ENCODE results near the gene STXBP1. TPM values are rescaled to one million over a fixed set of nuclear protein-coding genes. Genes with fewer than 3 reads are reported as not detected.

STXBP1 gene
- total RNA-seq, 1 experiment from 2014 or later: 40.6 TPM

- H3K27ac ChIP-seq (ENCODE audit: low read depth, low read length): peak overlapping the region; percentile 97
- H3K36me3 ChIP-seq (ENCODE audit: control insufficient read depth in 1 of 2, insufficient read depth in 2 of 2, low read length in 2 of 2): peaks cover 2 to 20% of the 10 kb centered on the region in 2 experiments; a peak in 2 of 4 replicates
- BruUV-seq (replicated peaks): no TSS peak
- no peak overlapping the region for H2AFZ ChIP-seq (ENCODE audit: low read depth, low read length, poor library complexity, severe bottlenecking)
- ChIA-PET CTCF (no interaction called here), RAD21 (ENCODE audit: low non-redundant PET in 1 of 2, low total read pairs in 2 of 2, uncharacterized antibody in 2 of 2, unreplicated experiment in 2 of 2) (no interaction called here), POLR2A (no interaction called here)
- H3K9ac ChIP-seq (ENCODE audit: low read length): peak overlapping the region; percentile 59
- DNase-seq (ENCODE audit: low read depth, low spot score) (no peak), ATAC-seq (no peak)
- H4K20me1 ChIP-seq (ENCODE audit: insufficient read depth): no peaks in the 10 kb centered on the region
- no peaks in the 10 kb centered on the region for H3K9me3 ChIP-seq (ENCODE audit: control insufficient read depth in 1 of 2, insufficient read depth in 1 of 2, low read depth in 1 of 2, low read length in 2 of 2)
- intact Hi-C loops (cut with micrococcal nuclease): loop anchor here (5.0 kb wide), 1 partner anchor 354 kb away; the partner anchor contains the start of gene ST6GALNAC4
- peaks cover 96% of the 10 kb centered on the region for H3K79me2 ChIP-seq (ENCODE audit: insufficient read depth, low read length)
- TF ChIP-seq ZNF274 (IDR thresholded peaks at IDR 0.05; ENCODE audit: low read depth, low read length) (no peak), FOSL1 (IDR thresholded peaks at IDR 0.05; ENCODE audit: low read depth) (no peak), SP1 (IDR thresholded peaks at IDR 0.05; ENCODE audit: low read depth) (no peak), EZH2phosphoT487 (IDR thresholded peaks at IDR 0.05; ENCODE audit: borderline replicate concordance) (no peak), SIN3A (IDR thresholded peaks at IDR 0.05; ENCODE audit: low read depth) (no peak), JUND (IDR thresholded peaks at IDR 0.05) (no peak), YY1 (IDR thresholded peaks at IDR 0.05; ENCODE audit: extremely low read depth, insufficient replicate concordance, low read depth, low read length) (no peak), POLR2AphosphoS5 (IDR thresholded peaks at IDR 0.05; ENCODE audit: low read depth, low read length) (no peak), POLR2A (IDR thresholded peaks at IDR 0.05; ENCODE audit: borderline replicate concordance, extremely low read depth, insufficient read depth, insufficient read length) (no peak), EZH2 (IDR thresholded peaks at IDR 0.05) (no peak), CBX3 (IDR thresholded peaks at IDR 0.05; ENCODE audit: low read depth) (no peak)
- TF ChIP-seq, protein P1, sequence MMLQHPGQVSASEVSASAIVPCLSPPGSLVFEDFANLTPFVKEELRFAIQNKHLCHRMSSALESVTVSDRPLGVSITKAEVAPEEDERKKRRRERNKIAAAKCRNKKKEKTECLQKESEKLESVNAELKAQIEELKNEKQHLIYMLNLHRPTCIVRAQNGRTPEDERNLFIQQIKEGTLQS (IDR thresholded peaks at IDR 0.05): no peak
- no peaks in the 10 kb centered on the region for H3K27me3 ChIP-seq (ENCODE audit: insufficient read depth, low read length)
- peak overlapping the region; percentile 98 for H3K4me2 ChIP-seq (ENCODE audit: low read length)
- peak overlapping the region in 1 of 2 experiments; percentile 41; a peak in 3 of 4 replicates for H3K4me3 ChIP-seq (replicated peaks in 1 of 2; ENCODE audit: low read depth in 1 of 2, low read length in 2 of 2)
- peaks cover 80 to 93% of the 10 kb centered on the region in 2 experiments for H3K4me1 ChIP-seq (ENCODE audit: control insufficient read depth in 1 of 2, insufficient read depth in 2 of 2, low read length in 2 of 2)
- no peaks in the 10 kb centered on the region for H3K9me2 ChIP-seq (ENCODE audit: insufficient read depth)
Observed at GRCh38 chr9:127563579-127563978, 48.5 kb upstream of the STXBP1 start.

DNA sequence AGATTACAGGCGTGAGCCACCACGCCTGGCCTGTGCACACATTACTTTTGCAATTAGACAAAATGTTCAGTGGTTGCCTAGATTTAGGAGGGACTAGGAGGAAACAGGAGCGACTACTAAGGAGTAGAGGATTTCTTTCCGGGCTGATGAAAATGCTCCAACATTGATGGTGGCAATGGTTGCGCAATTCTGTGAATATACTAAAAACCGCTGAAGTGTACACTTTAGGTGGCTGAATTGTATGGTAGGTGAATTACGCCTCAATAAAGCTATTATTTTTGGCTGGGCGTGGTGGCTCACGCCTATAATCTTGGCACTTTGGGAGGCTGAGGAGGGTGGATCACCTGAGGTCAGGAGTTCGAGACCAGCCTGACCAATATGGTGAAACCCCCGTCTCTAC, 46.8 kb upstream of the STXBP1 start:
- peak overlapping the region; percentile 98 for H3K4me2 ChIP-seq (ENCODE audit: low read length)
- no peaks in the 10 kb centered on the region for H3K27me3 ChIP-seq (ENCODE audit: insufficient read depth, low read length)
- H3K4me1 ChIP-seq (ENCODE audit: control insufficient read depth in 1 of 2, insufficient read depth in 2 of 2, low read length in 2 of 2): peaks cover 72 to 87% of the 10 kb centered on the region in 2 experiments
- H3K4me3 ChIP-seq (replicated peaks in 1 of 2; ENCODE audit: low read depth in 1 of 2, low read length in 2 of 2): no peak overlapping the region
- intact Hi-C loops (cut with micrococcal nuclease): no loop called here
- H4K20me1 ChIP-seq (ENCODE audit: insufficient read depth): no peaks in the 10 kb centered on the region
- H3K9me2 ChIP-seq (ENCODE audit: insufficient read depth): no peaks in the 10 kb centered on the region
- no peaks in the 10 kb centered on the region for H3K9me3 ChIP-seq (ENCODE audit: control insufficient read depth in 1 of 2, insufficient read depth in 1 of 2, low read depth in 1 of 2, low read length in 2 of 2)
- ChIA-PET CTCF (no interaction called here), POLR2A (interaction anchor here (3.4 kb wide), 1 partner anchor 13 kb away, joined by 12 read pairs; no protein-coding TSS in a partner anchor), RAD21 (ENCODE audit: low non-redundant PET in 1 of 2, low total read pairs in 2 of 2, uncharacterized antibody in 2 of 2, unreplicated experiment in 2 of 2) (interaction anchor here in 1 of 2 experiments (0.6 kb wide), 1 partner anchor 8 kb away, joined by 3 read pairs; no protein-coding TSS in a partner anchor)
- ATAC-seq (no peak), DNase-seq (ENCODE audit: low read depth, low spot score) (no peak)
- H3K36me3 ChIP-seq (ENCODE audit: control insufficient read depth in 1 of 2, insufficient read depth in 2 of 2, low read length in 2 of 2): peaks cover 0 to 9% of the 10 kb centered on the region in 2 experiments; a peak in 1 of 4 replicates
- peaks cover 82% of the 10 kb centered on the region for H3K79me2 ChIP-seq (ENCODE audit: insufficient read depth, low read length)
- H2AFZ ChIP-seq (ENCODE audit: low read depth, low read length, poor library complexity, severe bottlenecking): no peak overlapping the region
- H3K9ac ChIP-seq (ENCODE audit: low read length): peak overlapping the region; percentile 59; the same call in 1 of the 2 replicates
- H3K27ac ChIP-seq (ENCODE audit: low read depth, low read length): peak overlapping the region; percentile 97
- no TSS peak for BruUV-seq (replicated peaks)
- TF ChIP-seq YY1 (IDR thresholded peaks at IDR 0.05; ENCODE audit: extremely low read depth, insufficient replicate concordance, low read depth, low read length): no peak
- TF ChIP-seq POLR2A (IDR thresholded peaks at IDR 0.05; ENCODE audit: borderline replicate concordance, extremely low read depth, insufficient read depth, insufficient read length): no peak
- TF ChIP-seq, protein P2, sequence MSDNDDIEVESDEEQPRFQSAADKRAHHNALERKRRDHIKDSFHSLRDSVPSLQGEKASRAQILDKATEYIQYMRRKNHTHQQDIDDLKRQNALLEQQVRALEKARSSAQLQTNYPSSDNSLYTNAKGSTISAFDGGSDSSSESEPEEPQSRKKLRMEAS (IDR thresholded peaks at IDR 0.05): no peak
- TF ChIP-seq ZNF274 (IDR thresholded peaks at IDR 0.05; ENCODE audit: low read depth, low read length): no peak
- no peak for TF ChIP-seq SIN3A (IDR thresholded peaks at IDR 0.05; ENCODE audit: low read depth)
- no peak for TF ChIP-seq TCF7L2 (IDR thresholded peaks at IDR 0.05; ENCODE audit: borderline replicate concordance, extremely low read depth, insufficient read depth, insufficient read length)
- TF ChIP-seq, protein P1 (IDR thresholded peaks at IDR 0.05): no peak
- no peak for TF ChIP-seq ZBTB33 (IDR thresholded peaks at IDR 0.05; ENCODE audit: extremely low read depth, insufficient replicate concordance, low read length)
- TF ChIP-seq RAD21 (IDR thresholded peaks at IDR 0.05; ENCODE audit: low read depth): no peak
- no peak for TF ChIP-seq EZH2 (IDR thresholded peaks at IDR 0.05)
- no peak for TF ChIP-seq SRF (IDR thresholded peaks at IDR 0.05; ENCODE audit: low read depth)
- TF ChIP-seq POLR2AphosphoS5 (IDR thresholded peaks at IDR 0.05; ENCODE audit: low read depth, low read length): no peak
- TF ChIP-seq FOSL1 (IDR thresholded peaks at IDR 0.05; ENCODE audit: low read depth): no peak
- TF ChIP-seq EGR1 (IDR thresholded peaks at IDR 0.05; ENCODE audit: low read depth): no peak
